Measurements from ENCODE around the gene MYH7B. TPM values are rescaled to one million over a fixed set of nuclear protein-coding genes. Genes with fewer than 3 reads are reported as not detected.

The MYH7B gene
- total RNA-seq, 1 donor from 2014 or later = 0.17 TPM

DNA sequence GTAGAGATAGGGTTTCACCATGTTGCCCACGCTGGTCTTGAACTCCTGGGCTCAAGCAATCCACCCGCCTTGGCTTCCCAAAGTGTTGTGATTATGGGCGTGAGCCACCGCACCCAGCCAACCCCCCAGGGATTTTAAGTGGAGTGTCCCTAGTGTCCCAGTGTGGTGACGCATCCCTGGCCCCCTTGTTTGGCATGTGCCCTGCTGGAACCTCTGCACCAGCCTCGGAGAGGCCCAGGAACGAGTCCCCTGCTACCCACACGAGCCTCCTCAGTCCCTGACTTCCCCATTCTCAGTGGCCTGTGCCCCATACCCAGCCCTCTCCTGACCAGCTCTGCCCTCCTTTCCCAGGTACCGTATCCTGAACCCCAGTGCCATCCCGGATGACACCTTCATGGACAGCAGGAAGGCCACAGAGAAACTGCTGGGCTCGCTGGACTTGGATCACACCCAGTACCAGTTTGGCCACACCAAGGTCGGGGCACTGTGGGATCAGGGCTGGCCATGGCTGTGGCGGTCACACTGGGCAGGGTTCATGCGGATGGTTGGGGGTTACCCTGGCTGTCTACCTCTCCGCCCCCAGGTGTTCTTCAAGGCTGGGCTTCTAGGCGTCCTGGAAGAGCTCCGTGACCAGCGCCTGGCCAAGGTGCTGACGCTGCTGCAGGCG, 37.2 kb downstream of the MYH7B start:
- DNase-seq = no peak

DNA sequence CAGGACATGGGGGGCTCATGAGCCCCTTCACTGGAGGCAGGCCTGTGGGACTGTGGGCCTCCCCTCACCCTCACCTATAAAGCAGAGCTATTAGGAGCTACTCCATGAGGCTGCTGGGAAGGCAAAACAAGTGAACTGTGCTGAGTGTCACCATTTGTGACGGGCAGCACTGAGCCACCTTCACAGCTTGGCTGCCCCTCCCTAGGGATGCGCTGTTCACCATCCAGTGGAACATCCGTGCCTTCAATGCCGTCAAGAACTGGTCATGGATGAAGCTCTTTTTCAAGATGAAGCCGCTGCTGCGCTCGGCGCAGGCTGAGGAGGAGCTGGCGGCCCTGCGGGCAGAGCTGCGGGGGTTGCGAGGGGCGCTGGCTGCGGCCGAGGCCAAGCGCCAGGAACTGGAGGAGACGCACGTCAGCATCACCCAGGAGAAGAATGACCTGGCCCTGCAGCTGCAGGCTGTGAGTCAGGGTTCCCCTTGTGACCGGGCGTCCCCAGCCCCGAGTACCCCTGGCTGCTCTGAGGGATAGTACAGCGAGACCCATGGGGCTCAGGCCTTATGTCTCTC, 38.4 kb downstream of the MYH7B start:
- DNase-seq = no peak

DNA sequence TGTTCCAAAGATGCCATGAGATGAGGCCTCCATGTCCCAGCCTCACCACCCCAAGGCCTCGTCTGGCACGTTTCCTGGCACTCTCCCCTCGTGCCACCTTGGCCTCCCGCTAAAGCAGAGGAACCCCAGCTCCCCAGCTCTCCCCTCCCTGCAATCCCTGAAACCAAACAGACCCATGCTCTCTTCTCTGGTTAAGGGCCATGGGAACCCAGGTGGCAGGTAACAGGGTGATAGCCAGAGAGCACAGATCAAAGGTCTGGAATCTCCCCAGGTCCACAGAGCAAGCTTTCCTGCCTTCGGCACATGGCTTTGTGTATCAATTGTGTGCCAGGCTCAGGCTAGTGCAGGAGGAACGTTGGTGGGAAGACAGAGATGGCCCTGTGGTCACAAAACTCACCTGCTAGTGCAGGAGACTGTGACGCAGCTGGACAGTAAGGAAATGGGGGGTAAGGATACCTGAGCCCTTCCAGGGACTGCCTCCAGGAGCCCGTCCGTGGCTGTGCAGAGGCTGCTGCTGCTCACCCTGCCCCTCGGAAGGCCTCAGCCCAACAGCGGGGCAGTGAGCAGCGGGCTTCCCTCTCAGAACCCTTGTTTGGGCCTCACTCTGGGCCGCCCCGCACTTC, 39.0 kb downstream of the MYH7B start:
- DNase-seq = no peak

GRCh38 chr20:34995192-34995591, 39.5 kb downstream of the MYH7B start:
- DNase-seq = no peak

DNA sequence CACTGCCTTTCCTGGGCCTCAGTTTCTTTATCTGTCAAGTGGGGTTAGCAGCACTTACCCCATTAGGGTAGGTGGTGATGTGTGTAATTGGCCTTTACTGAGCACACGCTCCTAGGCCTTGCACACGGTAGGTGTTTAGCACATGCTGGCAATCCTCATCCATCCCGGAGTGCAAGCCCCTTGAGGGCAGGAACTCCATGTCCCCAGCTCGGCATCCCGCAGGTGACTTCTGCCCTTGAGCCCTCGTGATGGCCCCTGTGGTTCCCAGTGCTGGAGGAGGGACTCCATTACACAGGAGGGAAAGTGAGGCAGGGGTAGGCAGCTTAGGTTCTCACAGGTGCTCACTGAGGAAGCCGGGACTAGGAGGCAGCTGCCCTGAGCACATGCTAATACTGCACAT, 40.0 kb downstream of the MYH7B start:
- no peak for DNase-seq

GRCh38 chr20:34996243-34997028, 40.8 kb downstream of the MYH7B start:
- DNase-seq = no peak

GRCh38 chr20:34997131-34997561, 41.5 kb downstream of the MYH7B start:
- no peak for DNase-seq

- DNase-seq = no peak
These were observed 42.1 kb downstream of the MYH7B start for GRCh38 chr20:34997774-34998173.

- no peak for DNase-seq
These were observed 42.8 kb downstream of the MYH7B start for GRCh38 chr20:34998331-34998950.

DNA sequence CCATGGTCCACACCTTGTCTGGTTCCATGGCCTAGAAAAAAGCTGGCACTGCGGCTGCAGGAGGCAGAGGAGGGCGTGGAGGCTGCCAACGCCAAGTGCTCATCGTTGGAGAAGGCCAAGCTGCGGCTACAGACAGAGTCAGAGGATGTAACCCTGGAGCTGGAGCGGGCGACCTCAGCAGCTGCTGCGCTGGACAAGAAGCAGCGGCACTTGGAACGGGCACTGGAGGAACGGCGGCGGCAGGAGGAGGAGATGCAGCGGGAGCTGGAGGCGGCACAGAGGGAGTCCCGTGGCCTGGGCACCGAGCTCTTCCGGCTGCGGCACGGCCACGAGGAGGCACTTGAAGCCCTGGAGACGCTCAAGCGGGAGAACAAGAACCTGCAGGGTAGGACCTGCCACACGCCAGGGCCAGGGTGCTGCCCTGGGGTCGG, 43.4 kb downstream of the MYH7B start:
- DNase-seq = no peak

GRCh38 chr20:34999782-35000181, 44.1 kb downstream of the MYH7B start:
- no peak for DNase-seq

- DNase-seq = no peak
These were observed 44.7 kb downstream of the MYH7B start for GRCh38 chr20:35000311-35000921.

DNA sequence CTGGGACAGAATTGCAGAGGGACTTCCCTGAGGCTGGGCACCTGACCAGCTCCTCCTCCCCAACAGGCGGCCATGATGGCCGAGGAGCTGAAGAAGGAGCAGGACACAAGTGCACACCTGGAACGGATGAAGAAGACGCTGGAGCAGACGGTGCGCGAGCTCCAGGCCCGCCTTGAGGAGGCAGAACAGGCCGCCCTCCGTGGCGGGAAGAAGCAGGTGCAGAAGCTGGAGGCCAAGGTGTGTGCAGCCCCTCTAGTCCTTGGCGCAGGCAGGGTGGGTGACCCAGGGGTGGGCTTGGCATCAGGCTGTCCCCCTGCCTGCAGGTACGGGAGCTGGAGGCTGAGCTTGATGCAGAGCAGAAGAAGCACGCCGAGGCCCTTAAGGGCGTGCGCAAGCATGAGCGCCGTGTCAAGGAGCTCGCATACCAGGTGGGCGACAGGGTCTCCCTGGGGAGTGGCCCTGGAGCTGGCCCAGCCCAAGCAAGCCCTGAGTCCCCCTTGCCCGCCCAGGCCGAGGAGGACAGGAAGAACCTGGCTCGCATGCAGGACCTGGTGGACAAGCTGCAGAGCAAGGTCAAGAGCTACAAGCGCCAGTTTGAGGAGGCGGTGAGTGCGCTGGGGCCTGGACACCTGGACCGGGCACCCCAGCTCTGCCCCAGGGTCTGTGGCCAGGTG, 45.4 kb downstream of the MYH7B start:
- DNase-seq = no peak

GRCh38 chr20:35001596-35002362, 46.1 kb downstream of the MYH7B start:
- no peak for DNase-seq

- no peak for DNase-seq
These were observed 47.0 kb downstream of the MYH7B start for GRCh38 chr20:35002426-35003210.

GRCh38 chr20:35003211-35004031, 47.8 kb downstream of the MYH7B start:
- no peak for DNase-seq

GRCh38 chr20:35004051-35004725, 48.5 kb downstream of the MYH7B start:
- DNase-seq = no peak

GRCh38 chr20:35004749-35005462, 49.2 kb downstream of the MYH7B start:
- no peak for DNase-seq

Measured in dermis blood vessel endothelial cell (primary cell).